ENCODE data around the gene ZBTB43. TPM values are rescaled to one million over a fixed set of nuclear protein-coding genes. Genes with fewer than 3 reads are reported as not detected.

The ZBTB43 gene
- total RNA-seq, 2 experiments from 2014 or later = 4.1 to 6.4 TPM

- intact Hi-C loops (cut with micrococcal nuclease; ENCODE audit: unreplicated experiment) = loop anchor here (5.0 kb wide), 2 partner anchors 52 to 53 kb away; partner anchors contain the start of genes RALGPS1 and ZBTB43
- BruUV-seq (replicated peaks) = no TSS peak
- Histone ChIP-seq H3K27ac (ENCODE audit: low read depth, low read length, poor library complexity, severe bottlenecking) (peak within 1 kb of the TSS; percentile 54), H3K79me2 (ENCODE audit: insufficient read depth, low read depth, low read length) (peaks cover 26% of the 10 kb centered on the region; the same call in 1 of the 2 replicates), H3K9me3 (ENCODE audit: low read length) (no peaks in the 10 kb centered on the region), H4K20me1 (ENCODE audit: insufficient read depth, low read length) (peaks cover 14% of the 10 kb centered on the region; the same call in 1 of the 2 replicates), H3K9me2 (ENCODE audit: insufficient read depth, low read length) (no peaks in the 10 kb centered on the region), H3K4me2 (ENCODE audit: low read length) (peak within 1 kb of the TSS; percentile 98), H3K36me3 (ENCODE audit: insufficient read depth, low read length) (peaks cover 20% of the 10 kb centered on the region; the same call in 1 of the 2 replicates), H3K4me3 (ENCODE audit: low read depth, low read length, poor library complexity, severe bottlenecking) (peak within 1 kb of the TSS; percentile 81), H3K4me1 (ENCODE audit: insufficient read depth, low read length, poor library complexity, severe bottlenecking) (peaks cover 33% of the 10 kb centered on the region), H2AFZ (ENCODE audit: low read length) (peak within 1 kb of the TSS; percentile 70)
- POLR2A ChIA-PET = no interaction called here
- DNase-seq (ENCODE audit: low spot score) = peak; percentile 80
- CTCF ChIA-PET (ENCODE audit: unreplicated experiment) = interaction anchor here (0.6 kb wide), 2 partner anchors 55 to 350 kb away, joined by 5 to 7 read pairs; no protein-coding TSS in a partner anchor
- TF ChIP-seq CTCF (conservative IDR thresholded peaks at IDR 0.05; ENCODE audit: low read length) = peak; percentile 95
- no peak for TF ChIP-seq EZH2phosphoT487 (IDR thresholded peaks at IDR 0.05; ENCODE audit: borderline replicate concordance, low read depth, low read length)
Observed at GRCh38 chr9:126860077-126860756, 55.4 kb downstream of the ZBTB43 start, which contains the start of gene ZBTB34. ZBTB34 (plus strand) TSS chr9:126860639; CDS start chr9:126879400, 18,761 bp downstream.

- POLR2A ChIA-PET = interaction anchor here (1.2 kb wide), 1 partner anchor 17 kb away, joined by 5 read pairs; no protein-coding TSS in a partner anchor
- intact Hi-C loops (cut with micrococcal nuclease; ENCODE audit: unreplicated experiment) = loop anchor here (5.0 kb wide), 2 partner anchors 51 to 54 kb away; partner anchors contain the start of genes RALGPS1 and ZBTB43
- peak overlapping the region; percentile 81 for H3K4me3 ChIP-seq (ENCODE audit: low read depth, low read length, poor library complexity, severe bottlenecking)
Observed at GRCh38 chr9:126860757-126861466, 56.1 kb downstream of the ZBTB43 start.

More at GRCh38 chr9:126860757-126861466, 56.1 kb downstream of the ZBTB43 start:
- Histone ChIP-seq H3K9me2 (ENCODE audit: insufficient read depth, low read length) (no peaks in the 10 kb centered on the region), H3K79me2 (ENCODE audit: insufficient read depth, low read depth, low read length) (peaks cover 26% of the 10 kb centered on the region; the same call in 1 of the 2 replicates), H3K36me3 (ENCODE audit: insufficient read depth, low read length) (peaks cover 23% of the 10 kb centered on the region; the same call in 1 of the 2 replicates), H4K20me1 (ENCODE audit: insufficient read depth, low read length) (peaks cover 14% of the 10 kb centered on the region; the same call in 1 of the 2 replicates), H3K27ac (ENCODE audit: low read depth, low read length, poor library complexity, severe bottlenecking) (peak overlapping the region; percentile 54), H3K4me1 (ENCODE audit: insufficient read depth, low read length, poor library complexity, severe bottlenecking) (peaks cover 37% of the 10 kb centered on the region), H3K9me3 (ENCODE audit: low read length) (no peaks in the 10 kb centered on the region), H3K4me2 (ENCODE audit: low read length) (peak overlapping the region; percentile 98), H2AFZ (ENCODE audit: low read length) (peak overlapping the region; percentile 56)
- DNase-seq (ENCODE audit: low spot score) = peak; percentile 28
- TF ChIP-seq CTCF (conservative IDR thresholded peaks at IDR 0.05; ENCODE audit: low read length) (no peak), EZH2phosphoT487 (IDR thresholded peaks at IDR 0.05; ENCODE audit: borderline replicate concordance, low read depth, low read length) (no peak)
- BruUV-seq (replicated peaks) = no TSS peak
- CTCF ChIA-PET (ENCODE audit: unreplicated experiment) = no interaction called here

All from OCI-LY7 (cell line).